Fibroblast of lung (primary cell): ENCODE data around the gene TSNAXIP1. TPM values are rescaled to one million over a fixed set of nuclear protein-coding genes. Genes with fewer than 3 reads are reported as not detected.
A peak's percentile ranks its signal among the peaks of the same experiment; 100 is the strongest.

Source experiments
- DNase-seq, 2 donors: peaks; one replicate each; pipeline versions ENCODE4 v3.0.0 to v3.0.0-alpha.2; 2010; ENCODE audit warnings: low read depth in 2 of 2
- H2AFZ ChIP-seq: 2 replicates; pipeline ENCODE4 v1.5.1; 2012; ENCODE audit warnings: low read length, control low read depth, inconsistent platforms
- H3K27ac ChIP-seq: 2 replicates; pipeline ENCODE4 v1.5.1; 2011; ENCODE audit warnings: low read length, control low read depth; ENCODE audit not compliant: insufficient read depth
- H3K27me3 ChIP-seq: 2 replicates; pipeline ENCODE4 v1.5.1; 2011; ENCODE audit warnings: mild to moderate bottlenecking, low read length; ENCODE audit not compliant: control insufficient read depth, insufficient read depth
- H3K36me3 ChIP-seq: 2 replicates; pipeline ENCODE4 v1.5.1; 2011; ENCODE audit warnings: low read length; ENCODE audit not compliant: control insufficient read depth, insufficient read depth
- H3K4me1 ChIP-seq: 2 replicates; pipeline ENCODE4 v1.5.1; 2011; ENCODE audit warnings: low read length; ENCODE audit not compliant: control insufficient read depth, insufficient read depth; ENCODE audit errors: extremely low read depth
- H3K4me2 ChIP-seq: 2 replicates; pipeline ENCODE4 v1.5.1; 2011; ENCODE audit warnings: low read length, control low read depth; ENCODE audit not compliant: insufficient read depth; ENCODE audit errors: extremely low read depth
- H3K4me3 ChIP-seq, 4 experiments: fragments of 200-600 bp in 1 of 4; sonication (generic) in 1 of 4; replicated peaks in 1 of 4; 2 replicates each; pipeline ENCODE4 v1.5.1; 2011 to 2016; ENCODE audit warnings: low read length in 4 of 4, low read depth in 3 of 4, mild to moderate bottlenecking in 3 of 4, control low read depth in 2 of 4, inconsistent platforms in 1 of 4, mixed read lengths in 1 of 4; ENCODE audit not compliant: insufficient read depth in 1 of 4; ENCODE audit errors: control extremely low read depth in 1 of 4
- H3K79me2 ChIP-seq: 2 replicates; pipeline ENCODE4 v1.5.1; 2012; ENCODE audit warnings: mild to moderate bottlenecking, low read length, inconsistent platforms; ENCODE audit not compliant: control insufficient read depth, insufficient read depth
- H3K9ac ChIP-seq: 2 replicates; pipeline ENCODE4 v1.5.1; 2011; ENCODE audit warnings: mild to moderate bottlenecking, low read length, control low read depth; ENCODE audit not compliant: insufficient read depth
- H3K9me3 ChIP-seq: 2 replicates; pipeline ENCODE4 v1.5.1; 2012; ENCODE audit warnings: low read depth, low read length; ENCODE audit not compliant: control insufficient read depth, insufficient read depth
- H4K20me1 ChIP-seq: 2 replicates; pipeline ENCODE4 v1.5.1; 2011; ENCODE audit warnings: low read length; ENCODE audit not compliant: control insufficient read depth, insufficient read depth; ENCODE audit errors: extremely low read depth
- EZH2 ChIP-seq: IDR thresholded peaks from 2 replicates; pipeline ENCODE4 v1.5.1; 2012; ENCODE audit warnings: low read length, control low read depth, mild to moderate bottlenecking; ENCODE audit errors: missing control alignments
- polyA plus RNA-seq, 2 donors: library from polyadenylated mRNA; depleted of rRNA in 1 of 2; stranded (reverse) in 1 of 2; unstranded in 1 of 2; fragments of >200 nt; gene quantifications; 2 replicates each; pipeline ENCODE4 v1.2.1, GENCODE V29; 2011 to 2012; ENCODE audit warnings: missing spikeins in 1 of 2
- total RNA-seq: library from RNA; depleted of rRNA; stranded (reverse); fragments of >200 nt; gene quantifications from 2 replicates; pipeline ENCODE4 v1.2.1, GENCODE V29; 2014
- TF ChIP-seq, protein P1 (sequence below), 2 donors: IDR thresholded peaks in 1 of 2; conservative IDR thresholded peaks in 1 of 2; 1 replicate in 1 of 2; 2 replicates in 1 of 2; pipeline ENCODE4 v1.5.1; 2011 to 2012; ENCODE audit warnings: low read length in 2 of 2, control low read depth in 1 of 2, inconsistent platforms in 1 of 2, low read depth in 1 of 2, mild to moderate bottlenecking in 1 of 2

The TSNAXIP1 gene
- total and polyA plus RNA-seq, 2 donors (not counting 1 experiment from before 2014, with no cell fraction given) = 0.45 to 1.2 TPM

GRCh38 chr16:67873435-67874370 lies 67.0 kb downstream of the TSNAXIP1 start:
- Histone ChIP-seq H3K4me1 (no peaks in the 10 kb centered on the region), H3K27me3 (no peaks in the 10 kb centered on the region), H3K9ac (peak overlapping the region; percentile 85), H2AFZ (peak overlapping the region; percentile 79), H3K79me2 (peaks cover 40% of the 10 kb centered on the region), H4K20me1 (no peaks in the 10 kb centered on the region), H3K9me3 (no peaks in the 10 kb centered on the region), H3K36me3 (peaks cover 21% of the 10 kb centered on the region), H3K4me3 (peak overlapping the region; percentile 90 to 96 (median 95)), H3K27ac (peak overlapping the region; percentile 85), H3K4me2 (peak overlapping the region; percentile 98)
- TF ChIP-seq, protein P1, sequence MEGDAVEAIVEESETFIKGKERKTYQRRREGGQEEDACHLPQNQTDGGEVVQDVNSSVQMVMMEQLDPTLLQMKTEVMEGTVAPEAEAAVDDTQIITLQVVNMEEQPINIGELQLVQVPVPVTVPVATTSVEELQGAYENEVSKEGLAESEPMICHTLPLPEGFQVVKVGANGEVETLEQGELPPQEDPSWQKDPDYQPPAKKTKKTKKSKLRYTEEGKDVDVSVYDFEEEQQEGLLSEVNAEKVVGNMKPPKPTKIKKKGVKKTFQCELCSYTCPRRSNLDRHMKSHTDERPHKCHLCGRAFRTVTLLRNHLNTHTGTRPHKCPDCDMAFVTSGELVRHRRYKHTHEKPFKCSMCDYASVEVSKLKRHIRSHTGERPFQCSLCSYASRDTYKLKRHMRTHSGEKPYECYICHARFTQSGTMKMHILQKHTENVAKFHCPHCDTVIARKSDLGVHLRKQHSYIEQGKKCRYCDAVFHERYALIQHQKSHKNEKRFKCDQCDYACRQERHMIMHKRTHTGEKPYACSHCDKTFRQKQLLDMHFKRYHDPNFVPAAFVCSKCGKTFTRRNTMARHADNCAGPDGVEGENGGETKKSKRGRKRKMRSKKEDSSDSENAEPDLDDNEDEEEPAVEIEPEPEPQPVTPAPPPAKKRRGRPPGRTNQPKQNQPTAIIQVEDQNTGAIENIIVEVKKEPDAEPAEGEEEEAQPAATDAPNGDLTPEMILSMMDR (conservative IDR thresholded peaks at IDR 0.05 in 1 of 2, IDR thresholded peaks at IDR 0.05 in 1 of 2; ENCODE audit: low read depth in 1 of 2, low read length in 2 of 2) = no peak
- TF ChIP-seq EZH2 = no peak
- peak; percentile 14 to 16 for DNase-seq

DNA sequence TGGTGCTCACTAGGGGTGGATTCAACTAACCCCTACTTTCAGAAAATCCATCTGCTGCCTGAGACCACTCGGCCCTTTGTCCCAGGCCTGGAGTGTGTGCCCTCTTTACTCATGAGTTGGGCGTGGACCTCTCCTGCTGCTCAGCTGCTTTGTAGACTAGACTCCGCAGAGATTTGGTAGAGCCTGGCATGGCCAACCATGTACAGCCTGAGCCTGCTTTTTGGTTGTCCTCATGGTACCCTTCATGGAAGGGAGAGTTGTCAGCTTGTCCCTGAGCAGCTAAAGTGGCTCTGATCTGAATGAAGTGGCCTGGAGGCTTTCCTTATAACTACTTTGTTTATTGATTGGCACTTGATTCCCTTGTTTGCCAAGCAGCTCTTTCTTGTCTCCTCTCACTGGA lies 67.7 kb downstream of the TSNAXIP1 start:
- Histone ChIP-seq H4K20me1 (no peaks in the 10 kb centered on the region), H3K9me3 (no peaks in the 10 kb centered on the region), H3K9ac (no peak overlapping the region), H3K36me3 (peaks cover 27% of the 10 kb centered on the region), H3K27me3 (no peaks in the 10 kb centered on the region), H3K4me3 (peak overlapping the region; percentile 27 to 96 (median 93)), H3K79me2 (peaks cover 40% of the 10 kb centered on the region), H3K4me2 (peak overlapping the region; percentile 98), H3K27ac (no peak overlapping the region), H3K4me1 (no peaks in the 10 kb centered on the region), H2AFZ (no peak overlapping the region)
- DNase-seq = no peak
- no peak for TF ChIP-seq EZH2
- TF ChIP-seq, protein P1 (conservative IDR thresholded peaks at IDR 0.05 in 1 of 2, IDR thresholded peaks at IDR 0.05 in 1 of 2; ENCODE audit: low read depth in 1 of 2, low read length in 2 of 2) = no peak

GRCh38 chr16:67877064-67877463 lies 70.4 kb downstream of the TSNAXIP1 start:
- DNase-seq = no peak
- Histone ChIP-seq H3K4me2 (no peak overlapping the region), H3K27me3 (no peaks in the 10 kb centered on the region), H4K20me1 (no peaks in the 10 kb centered on the region), H3K36me3 (peaks cover 48% of the 10 kb centered on the region), H3K27ac (no peak overlapping the region), H3K4me3 (no peak overlapping the region), H3K9ac (no peak overlapping the region), H3K9me3 (no peaks in the 10 kb centered on the region), H2AFZ (no peak overlapping the region), H3K4me1 (no peaks in the 10 kb centered on the region), H3K79me2 (peaks cover 40% of the 10 kb centered on the region)
- TF ChIP-seq EZH2 = no peak
- TF ChIP-seq, protein P1 (conservative IDR thresholded peaks at IDR 0.05 in 1 of 2, IDR thresholded peaks at IDR 0.05 in 1 of 2; ENCODE audit: low read depth in 1 of 2, low read length in 2 of 2) = no peak
